Glutamatergic neuron (in vitro differentiated cells): ENCODE results near the gene RGS9. TPM values are rescaled to one million over a fixed set of nuclear protein-coding genes. Genes with fewer than 3 reads are reported as not detected.

ENCODE experiments used
- DNase-seq: peaks from one replicate; pipeline ENCODE4 v3.0.0; 2022
- H3K27ac Mint-ChIP-seq: one replicate; pipeline ENCODE4 v1.8.0; 2020; ENCODE audit warnings: mild to moderate bottlenecking, mixed read lengths, inconsistent platforms; ENCODE audit not compliant: unreplicated experiment
- H3K27me3 Mint-ChIP-seq: one replicate; pipeline ENCODE4 v1.8.0; 2020; ENCODE audit warnings: mild to moderate bottlenecking, moderate library complexity, mixed read lengths, inconsistent platforms; ENCODE audit not compliant: unreplicated experiment
- H3K36me3 Mint-ChIP-seq: one replicate; pipeline ENCODE4 v1.8.0; 2020; ENCODE audit warnings: mild to moderate bottlenecking, mixed read lengths, inconsistent platforms; ENCODE audit not compliant: unreplicated experiment
- H3K4me1 Mint-ChIP-seq: one replicate; pipeline ENCODE4 v1.8.0; 2020; ENCODE audit warnings: mild to moderate bottlenecking, low read depth, mixed read lengths, inconsistent platforms; ENCODE audit not compliant: unreplicated experiment
- H3K4me3 Mint-ChIP-seq: one replicate; pipeline ENCODE4 v1.8.0; 2020; ENCODE audit warnings: mild to moderate bottlenecking, mixed read lengths, inconsistent platforms; ENCODE audit not compliant: unreplicated experiment
- H3K9me3 Mint-ChIP-seq: one replicate; pipeline ENCODE4 v1.8.0; 2020; ENCODE audit warnings: mild to moderate bottlenecking, moderate library complexity, mixed read lengths, inconsistent platforms; ENCODE audit not compliant: unreplicated experiment
- total RNA-seq: library from RNA; stranded (reverse); fragmentation: NEBNext Ultra II Directional; extraction: Animal tissue kit (Norgen Biotek cat#: 25700); gene quantifications from one replicate; pipeline ENCODE4 v1.2.1, GENCODE V29; 2021; ENCODE audit not compliant: unreplicated experiment
- TF ChIP-seq, protein P1 (sequence below): fragments of 200-600 bp; sonication (generic); IDR thresholded peaks from one replicate; pipeline ENCODE4 v1.5.0; 2021; ENCODE audit not compliant: partially characterized antibody, unreplicated experiment

The RGS9 gene
- total RNA-seq, 1 donor from 2014 or later: 2.4 TPM

DNA sequence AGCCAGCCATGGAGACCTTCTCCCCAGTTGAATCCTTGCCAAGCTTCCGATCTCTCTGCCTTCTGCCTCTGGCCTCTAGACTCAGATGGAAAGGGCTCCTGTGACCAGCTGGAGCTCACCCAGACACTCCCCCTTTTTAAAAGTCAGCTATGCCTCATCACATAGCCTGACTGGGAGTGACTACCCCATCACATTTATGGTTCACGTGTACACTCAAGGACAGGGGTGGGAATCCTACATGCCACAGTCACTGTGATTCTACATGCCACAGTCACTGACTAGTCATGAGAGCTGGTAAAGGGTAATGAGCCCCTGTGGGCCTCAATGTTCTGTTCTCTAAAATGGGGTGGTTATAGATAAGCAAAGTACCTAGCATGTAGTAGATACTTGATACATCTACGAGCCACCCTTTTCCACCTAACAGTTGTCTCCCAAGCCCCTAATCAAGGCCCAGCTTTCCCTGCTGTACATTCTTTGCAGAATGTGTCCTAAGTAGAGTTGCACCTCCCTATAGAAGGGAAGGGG is 85.1 kb downstream of the RGS9 start:
- Mint-ChIP-seq H3K27me3 (no peaks in the 10 kb centered on the region), H3K4me1 (no peaks in the 10 kb centered on the region), H3K27ac (no peak overlapping the region), H3K4me3 (no peak overlapping the region), H3K36me3 (no peaks in the 10 kb centered on the region), H3K9me3 (no peaks in the 10 kb centered on the region)
- TF ChIP-seq, protein P1, sequence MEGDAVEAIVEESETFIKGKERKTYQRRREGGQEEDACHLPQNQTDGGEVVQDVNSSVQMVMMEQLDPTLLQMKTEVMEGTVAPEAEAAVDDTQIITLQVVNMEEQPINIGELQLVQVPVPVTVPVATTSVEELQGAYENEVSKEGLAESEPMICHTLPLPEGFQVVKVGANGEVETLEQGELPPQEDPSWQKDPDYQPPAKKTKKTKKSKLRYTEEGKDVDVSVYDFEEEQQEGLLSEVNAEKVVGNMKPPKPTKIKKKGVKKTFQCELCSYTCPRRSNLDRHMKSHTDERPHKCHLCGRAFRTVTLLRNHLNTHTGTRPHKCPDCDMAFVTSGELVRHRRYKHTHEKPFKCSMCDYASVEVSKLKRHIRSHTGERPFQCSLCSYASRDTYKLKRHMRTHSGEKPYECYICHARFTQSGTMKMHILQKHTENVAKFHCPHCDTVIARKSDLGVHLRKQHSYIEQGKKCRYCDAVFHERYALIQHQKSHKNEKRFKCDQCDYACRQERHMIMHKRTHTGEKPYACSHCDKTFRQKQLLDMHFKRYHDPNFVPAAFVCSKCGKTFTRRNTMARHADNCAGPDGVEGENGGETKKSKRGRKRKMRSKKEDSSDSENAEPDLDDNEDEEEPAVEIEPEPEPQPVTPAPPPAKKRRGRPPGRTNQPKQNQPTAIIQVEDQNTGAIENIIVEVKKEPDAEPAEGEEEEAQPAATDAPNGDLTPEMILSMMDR: no peak
- no peak for DNase-seq

DNA sequence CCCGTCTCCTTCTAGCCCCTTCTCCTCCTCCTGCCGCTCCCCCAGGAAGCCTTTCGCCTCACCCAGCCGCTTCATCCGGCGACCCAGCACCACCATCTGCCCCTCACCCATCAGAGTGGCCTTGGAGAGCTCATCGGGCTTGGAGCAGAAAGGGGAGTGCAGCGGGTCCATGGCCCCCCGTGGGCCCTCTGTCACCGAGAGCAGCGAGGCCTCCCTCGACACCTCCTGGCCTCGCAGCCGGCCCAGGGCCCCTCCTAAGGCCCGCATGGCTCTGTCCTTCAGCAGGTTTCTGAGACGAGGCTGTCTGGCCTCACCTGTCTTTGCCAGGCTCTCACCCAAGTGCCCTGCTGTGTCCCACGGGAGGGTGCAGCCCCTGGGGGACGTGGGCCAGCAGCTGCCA is 87.9 kb downstream of the RGS9 start:
- H3K4me3 Mint-ChIP-seq: no peak overlapping the region
- H3K9me3 Mint-ChIP-seq: no peaks in the 10 kb centered on the region
- H3K36me3 Mint-ChIP-seq: no peaks in the 10 kb centered on the region
- no peak for DNase-seq
- no peak overlapping the region for H3K27ac Mint-ChIP-seq
- H3K27me3 Mint-ChIP-seq: no peaks in the 10 kb centered on the region
- TF ChIP-seq, protein P1: no peak
- no peaks in the 10 kb centered on the region for H3K4me1 Mint-ChIP-seq

DNA sequence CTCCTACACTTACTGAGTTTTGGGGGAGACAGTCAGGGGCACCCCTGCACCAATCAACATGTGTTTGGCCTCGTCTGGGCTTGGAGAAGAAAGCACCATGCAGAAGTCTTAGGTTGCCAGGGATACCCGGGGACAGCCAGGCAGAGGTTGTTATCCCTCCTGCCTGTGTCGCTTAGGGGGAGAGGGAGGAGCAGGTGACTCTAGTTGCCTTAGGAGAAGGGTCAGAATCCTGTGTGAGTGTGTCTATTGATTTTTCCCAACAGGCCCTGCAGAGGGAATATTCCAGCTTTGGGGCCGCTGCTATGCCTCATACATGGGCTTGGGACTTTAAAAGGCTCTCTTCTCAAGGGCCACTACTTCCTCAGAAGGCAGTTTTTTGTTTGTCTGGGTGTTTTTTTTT is 89.1 kb downstream of the RGS9 start:
- no peak overlapping the region for H3K4me3 Mint-ChIP-seq
- no peak overlapping the region for H3K27ac Mint-ChIP-seq
- H3K9me3 Mint-ChIP-seq: no peaks in the 10 kb centered on the region
- no peaks in the 10 kb centered on the region for H3K27me3 Mint-ChIP-seq
- H3K4me1 Mint-ChIP-seq: no peaks in the 10 kb centered on the region
- TF ChIP-seq, protein P1: no peak
- no peaks in the 10 kb centered on the region for H3K36me3 Mint-ChIP-seq
- no peak for DNase-seq

DNA sequence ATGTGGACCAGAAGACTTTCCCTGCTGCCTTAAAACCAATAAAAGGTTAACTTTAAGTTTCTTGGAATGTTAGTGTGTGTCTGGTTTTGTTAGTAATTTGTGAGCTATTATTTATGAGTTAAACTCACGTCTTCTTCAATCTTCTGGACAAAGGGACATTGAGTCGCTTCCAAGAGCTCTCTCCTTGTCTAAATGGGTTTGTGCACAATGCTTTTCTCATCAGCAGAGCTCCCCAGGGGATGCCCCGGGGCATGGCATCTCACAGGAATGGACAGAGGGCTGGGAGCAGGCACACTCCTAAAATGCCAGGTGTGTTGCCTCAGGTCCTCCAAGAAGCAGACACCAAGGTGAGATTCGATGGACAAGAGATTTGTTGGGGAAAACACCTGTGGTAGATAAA is 90.5 kb downstream of the RGS9 start:
- TF ChIP-seq, protein P1: no peak
- H3K4me3 Mint-ChIP-seq: no peak overlapping the region
- no peaks in the 10 kb centered on the region for H3K36me3 Mint-ChIP-seq
- no peaks in the 10 kb centered on the region for H3K4me1 Mint-ChIP-seq
- DNase-seq: no peak
- H3K27me3 Mint-ChIP-seq: peaks cover 2% of the 10 kb centered on the region
- no peaks in the 10 kb centered on the region for H3K9me3 Mint-ChIP-seq
- H3K27ac Mint-ChIP-seq: no peak overlapping the region

DNA sequence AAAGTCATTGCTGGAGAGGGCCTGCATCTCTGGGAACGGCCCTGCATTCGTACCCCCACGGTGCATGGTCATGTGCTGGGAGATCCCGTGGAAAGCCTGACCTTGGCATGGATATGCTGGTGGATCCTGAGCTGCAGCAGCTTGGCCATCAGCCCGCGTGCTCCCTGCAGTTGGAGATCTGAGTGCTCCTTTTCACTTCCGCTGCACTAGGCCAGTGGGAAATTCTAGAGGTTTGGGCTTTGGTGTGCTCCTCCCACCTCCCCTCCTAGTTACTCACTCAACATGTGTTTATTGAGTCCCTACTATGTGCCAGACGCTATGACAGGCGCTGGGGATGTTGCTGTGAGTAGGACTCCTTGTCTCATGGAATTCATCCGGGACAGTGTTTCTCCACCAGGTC is 91.1 kb downstream of the RGS9 start:
- H3K9me3 Mint-ChIP-seq: no peaks in the 10 kb centered on the region
- no peaks in the 10 kb centered on the region for H3K36me3 Mint-ChIP-seq
- DNase-seq: no peak
- H3K27ac Mint-ChIP-seq: no peak overlapping the region
- no peaks in the 10 kb centered on the region for H3K4me1 Mint-ChIP-seq
- no peak overlapping the region for H3K4me3 Mint-ChIP-seq
- TF ChIP-seq, protein P1: no peak
- peaks cover 2% of the 10 kb centered on the region for H3K27me3 Mint-ChIP-seq
